Activated naive CD4-positive, alpha-beta T cell treated with anti-CD3 and anti-CD28 coated beads, Interleukin-2, amount 10 ng/mL, durations not matched to agents 7 days and 5 days (primary cell): ENCODE measurements around the gene RNF168.
A peak's percentile ranks its signal among the peaks of the same experiment; 100 is the strongest.
"Not testable (repeated sequence)": the region's sequence is repeated elsewhere in the genome, so short reads cannot be mapped to it uniquely, and the experiment has no call there.

ENCODE experiments used
- CTCF ChIA-PET: fragments of 350-600 bp; sonication (Branson Sonifier 250); formaldehyde crosslinking; loops from one replicate; lab custom pipeline; 2021; ENCODE audit warnings: antibody characterized with exemption; lab: Charles Lee
- DNase-seq: peaks from one replicate; pipeline ENCODE4 v3.0.0-alpha.2; 2020
- H3K27ac Mint-ChIP-seq: one replicate; pipeline ENCODE4 v1.8.0; 2021; ENCODE audit warnings: mild to moderate bottlenecking, moderate library complexity, mixed read lengths
- H3K27me3 Mint-ChIP-seq: one replicate; pipeline ENCODE4 v1.8.0; 2021; ENCODE audit warnings: mild to moderate bottlenecking, mixed read lengths
- H3K36me3 Mint-ChIP-seq: one replicate; pipeline ENCODE4 v1.8.0; 2021; ENCODE audit warnings: mixed read lengths
- H3K4me1 Mint-ChIP-seq: one replicate; pipeline ENCODE4 v1.8.0; 2021; ENCODE audit warnings: mixed read lengths
- H3K4me3 Mint-ChIP-seq: one replicate; pipeline ENCODE4 v1.8.0; 2021; ENCODE audit warnings: mild to moderate bottlenecking, moderate library complexity, mixed read lengths
- H3K9me3 Mint-ChIP-seq: one replicate; pipeline ENCODE4 v1.8.0; 2021; ENCODE audit warnings: mixed read lengths

The RNF168 gene

GRCh38 chr3:196506687-196507086, 3.1 kb upstream of the RNF168 start:
- peaks cover 13% of the 10 kb centered on the region for H3K36me3 Mint-ChIP-seq
- peaks cover 11% of the 10 kb centered on the region for H3K9me3 Mint-ChIP-seq
- CTCF ChIA-PET: interaction anchor here (1.9 to 3.2 kb wide), 3 partner anchors 16 to 22 kb away, joined by 6 to 10 read pairs (median 8); no protein-coding TSS in a partner anchor
- H3K4me3 Mint-ChIP-seq: no peak overlapping the region
- H3K4me1 Mint-ChIP-seq: peaks cover 10% of the 10 kb centered on the region
- DNase-seq: no peak
- H3K27me3 Mint-ChIP-seq: peaks cover 16% of the 10 kb centered on the region
- no peak overlapping the region for H3K27ac Mint-ChIP-seq

- Mint-ChIP-seq H3K9me3 (peaks cover 11% of the 10 kb centered on the region), H3K4me3 (peak overlapping the region; percentile 98), H3K4me1 (peaks cover 24% of the 10 kb centered on the region), H3K36me3 (peaks cover 30% of the 10 kb centered on the region), H3K27me3 (peaks cover 16% of the 10 kb centered on the region), H3K27ac (no peak overlapping the region)
- no peak for DNase-seq
- CTCF ChIA-PET: interaction anchor here (3.2 kb wide), 1 partner anchor 18 kb away, joined by 8 read pairs; no protein-coding TSS in a partner anchor
Observed at GRCh38 chr3:196504556-196504955, 988 bp upstream of the RNF168 start.

GRCh38 chr3:196504077-196504398, 470 bp upstream of the RNF168 start:
- Mint-ChIP-seq H3K4me1 (peaks cover 29% of the 10 kb centered on the region), H3K27ac (peak overlapping the region; percentile 100), H3K36me3 (peaks cover 35% of the 10 kb centered on the region), H3K4me3 (peak overlapping the region; percentile 98), H3K27me3 (peaks cover 16% of the 10 kb centered on the region), H3K9me3 (peaks cover 11% of the 10 kb centered on the region)
- CTCF ChIA-PET: interaction anchor here (3.2 kb wide), 1 partner anchor 19 kb away, joined by 8 read pairs; no protein-coding TSS in a partner anchor
- DNase-seq: not testable (repeated sequence)

- peaks cover 12% of the 10 kb centered on the region for H3K27me3 Mint-ChIP-seq
- peak; percentile 74 for DNase-seq
- H3K9me3 Mint-ChIP-seq: peaks cover 11% of the 10 kb centered on the region
- peaks cover 39% of the 10 kb centered on the region for H3K4me1 Mint-ChIP-seq
- H3K4me3 Mint-ChIP-seq: peak overlapping the region; percentile 98
- CTCF ChIA-PET: no interaction called here
- H3K27ac Mint-ChIP-seq: peak overlapping the region; percentile 100
- peaks cover 45% of the 10 kb centered on the region for H3K36me3 Mint-ChIP-seq
Observed at GRCh38 chr3:196502775-196503195, 783 bp downstream of the RNF168 start.

- Mint-ChIP-seq H3K9me3 (peaks cover 4% of the 10 kb centered on the region), H3K36me3 (peaks cover 53% of the 10 kb centered on the region), H3K4me3 (peak overlapping the region; percentile 98), H3K27me3 (peaks cover 5% of the 10 kb centered on the region), H3K4me1 (peaks cover 41% of the 10 kb centered on the region), H3K27ac (peak overlapping the region; percentile 56)
- CTCF ChIA-PET: interaction anchor here (1.4 to 1.5 kb wide), 2 partner anchors 9 to 22 kb away, joined by 4 to 5 read pairs; no protein-coding TSS in a partner anchor
- DNase-seq: no peak
Observed at GRCh38 chr3:196501316-196502044, 2.1 kb downstream of the RNF168 start.

GRCh38 chr3:196499807-196500524, 3.6 kb downstream of the RNF168 start:
- H3K4me3 Mint-ChIP-seq: peak overlapping the region; percentile 98
- H3K27ac Mint-ChIP-seq: peak overlapping the region; percentile 56
- DNase-seq: no peak
- no peaks in the 10 kb centered on the region for H3K27me3 Mint-ChIP-seq
- peaks cover 63% of the 10 kb centered on the region for H3K36me3 Mint-ChIP-seq
- no peaks in the 10 kb centered on the region for H3K9me3 Mint-ChIP-seq
- H3K4me1 Mint-ChIP-seq: peaks cover 43% of the 10 kb centered on the region
- CTCF ChIA-PET: no interaction called here

GRCh38 chr3:196499061-196499460, 4.5 kb downstream of the RNF168 start:
- H3K9me3 Mint-ChIP-seq: no peaks in the 10 kb centered on the region
- DNase-seq: no peak
- no peaks in the 10 kb centered on the region for H3K27me3 Mint-ChIP-seq
- peaks cover 65% of the 10 kb centered on the region for H3K36me3 Mint-ChIP-seq
- H3K27ac Mint-ChIP-seq: no peak overlapping the region
- peaks cover 39% of the 10 kb centered on the region for H3K4me1 Mint-ChIP-seq
- CTCF ChIA-PET: no interaction called here
- peak overlapping the region; percentile 98 for H3K4me3 Mint-ChIP-seq

GRCh38 chr3:196498297-196498696, 5.3 kb downstream of the RNF168 start:
- peaks cover 66% of the 10 kb centered on the region for H3K36me3 Mint-ChIP-seq
- H3K27ac Mint-ChIP-seq: no peak overlapping the region
- H3K4me1 Mint-ChIP-seq: peaks cover 36% of the 10 kb centered on the region
- CTCF ChIA-PET: interaction anchor here (0.9 kb wide), 1 partner anchor 11 kb away, joined by 3 read pairs; no protein-coding TSS in a partner anchor
- H3K9me3 Mint-ChIP-seq: no peaks in the 10 kb centered on the region
- DNase-seq: no peak
- H3K27me3 Mint-ChIP-seq: no peaks in the 10 kb centered on the region
- H3K4me3 Mint-ChIP-seq: no peak overlapping the region

- DNase-seq: no peak
- Mint-ChIP-seq H3K4me1 (peaks cover 36% of the 10 kb centered on the region), H3K9me3 (no peaks in the 10 kb centered on the region), H3K27ac (no peak overlapping the region), H3K4me3 (no peak overlapping the region), H3K36me3 (peaks cover 61% of the 10 kb centered on the region), H3K27me3 (no peaks in the 10 kb centered on the region)
- CTCF ChIA-PET: no interaction called here
Observed at GRCh38 chr3:196496183-196496582, 7.4 kb downstream of the RNF168 start.

- Mint-ChIP-seq H3K9me3 (no peaks in the 10 kb centered on the region), H3K4me3 (no peak overlapping the region), H3K27ac (no peak overlapping the region), H3K4me1 (peaks cover 25% of the 10 kb centered on the region), H3K27me3 (no peaks in the 10 kb centered on the region), H3K36me3 (peaks cover 50% of the 10 kb centered on the region)
- CTCF ChIA-PET: no interaction called here
- no peak for DNase-seq
Observed at GRCh38 chr3:196493292-196493691, 10.3 kb downstream of the RNF168 start.

- Mint-ChIP-seq H3K27me3 (no peaks in the 10 kb centered on the region), H3K4me3 (no peak overlapping the region), H3K4me1 (peaks cover 20% of the 10 kb centered on the region), H3K9me3 (no peaks in the 10 kb centered on the region), H3K36me3 (peaks cover 49% of the 10 kb centered on the region), H3K27ac (no peak overlapping the region)
- no peak for DNase-seq
- CTCF ChIA-PET: interaction anchor here (0.9 kb wide), 1 partner anchor 576 kb away, joined by 3 read pairs; no protein-coding TSS in a partner anchor
Observed at GRCh38 chr3:196492080-196492479, 11.5 kb downstream of the RNF168 start.

GRCh38 chr3:196489747-196490146, 13.8 kb downstream of the RNF168 start:
- H3K36me3 Mint-ChIP-seq: peaks cover 43% of the 10 kb centered on the region
- CTCF ChIA-PET: interaction anchor here (0.7 to 1.7 kb wide), 2 partner anchors 32 to 54 kb away, joined by 3 to 4 read pairs; no protein-coding TSS in a partner anchor
- no peaks in the 10 kb centered on the region for H3K27me3 Mint-ChIP-seq

GRCh38 chr3:196486263-196486662, 17.3 kb downstream of the RNF168 start:
- Mint-ChIP-seq H3K27me3 (no peaks in the 10 kb centered on the region), H3K9me3 (no peaks in the 10 kb centered on the region), H3K27ac (no peak overlapping the region), H3K4me3 (no peak overlapping the region), H3K36me3 (peaks cover 48% of the 10 kb centered on the region), H3K4me1 (peaks cover 11% of the 10 kb centered on the region)
- CTCF ChIA-PET: interaction anchor here (0.8 to 3.3 kb wide), 7 partner anchors 24 to 201 kb away, joined by 3 to 26 read pairs (median 4); no protein-coding TSS in a partner anchor
- DNase-seq: peak; percentile 39

More at GRCh38 chr3:196489747-196490146, 13.8 kb downstream of the RNF168 start:
- Mint-ChIP-seq H3K27ac (no peak overlapping the region), H3K4me3 (no peak overlapping the region), H3K9me3 (no peaks in the 10 kb centered on the region), H3K4me1 (peaks cover 18% of the 10 kb centered on the region)
- DNase-seq: no peak

- Mint-ChIP-seq H3K27me3 (no peaks in the 10 kb centered on the region), H3K4me1 (no peaks in the 10 kb centered on the region), H3K36me3 (peaks cover 43% of the 10 kb centered on the region), H3K4me3 (no peak overlapping the region), H3K9me3 (no peaks in the 10 kb centered on the region), H3K27ac (no peak overlapping the region)
- CTCF ChIA-PET: interaction anchor here (1.6 kb wide), 1 partner anchor 44 kb away, joined by 6 read pairs; no protein-coding TSS in a partner anchor
- no peak for DNase-seq
Observed at GRCh38 chr3:196477678-196478077, 25.9 kb downstream of the RNF168 start.
